Neural cell (in vitro differentiated cells): ENCODE measurements around the gene NPPA. TPM values are rescaled to one million over a fixed set of nuclear protein-coding genes. Genes with fewer than 3 reads are reported as not detected.

Experiments
- H2AFZ ChIP-seq: fragments of 200-600, 300-800 bp; sonication (generic), shearing (Covaris generic); 2 replicates; pipeline ENCODE4 v1.6.0; 2014; ENCODE audit warnings: low read depth, mild to moderate bottlenecking, antibody characterized with exemption, low read length, moderate library complexity
- H3F3A ChIP-seq: fragments of 200-600 bp; shearing (Covaris generic); 2 replicates; pipeline ENCODE4 v1.6.1; 2016; ENCODE audit warnings: mild to moderate bottlenecking, moderate library complexity, mixed read lengths, antibody characterized with exemption, low read length; ENCODE audit not compliant: insufficient read depth, poor library complexity, severe bottlenecking
- H3K27ac ChIP-seq: fragments of 200-600, 300-800 bp; sonication (generic), shearing (Covaris generic); 2 replicates; pipeline ENCODE4 v1.5.1; 2014; ENCODE audit warnings: mild to moderate bottlenecking, low read length, moderate library complexity
- H3K27me3 ChIP-seq: fragments of 300-800, 200-600 bp; sonication (generic), shearing (Covaris generic); 2 replicates; pipeline ENCODE4 v1.6.0; 2014; ENCODE audit warnings: mild to moderate bottlenecking, low read depth, low read length, moderate library complexity; ENCODE audit not compliant: insufficient read depth
- H3K36me3 ChIP-seq: fragments of 300-800, 200-600 bp; sonication (generic), shearing (Covaris generic); 2 replicates; pipeline ENCODE4 v1.5.1; 2014; ENCODE audit warnings: mild to moderate bottlenecking, antibody characterized with exemption, low read length, moderate library complexity; ENCODE audit not compliant: insufficient read depth
- H3K4me2 ChIP-seq: fragments of 300-800, 200-600 bp; sonication (generic), shearing (Covaris generic); 2 replicates; pipeline ENCODE4 v1.6.0; 2014; ENCODE audit warnings: mild to moderate bottlenecking, low read length
- H3K4me3 ChIP-seq: fragments of 300-800, 200-600 bp; sonication (generic), shearing (Covaris generic); 2 replicates; pipeline ENCODE4 v1.5.1; 2014; ENCODE audit warnings: mild to moderate bottlenecking, low read length, moderate library complexity
- H3K79me2 ChIP-seq: fragments of 200-600 bp; shearing (Covaris generic); replicated peaks from 2 replicates; pipeline ENCODE4 v1.6.0; 2014; ENCODE audit warnings: mild to moderate bottlenecking, low read length, moderate library complexity; ENCODE audit not compliant: insufficient read depth
- H3K9ac ChIP-seq: fragments of 300-800, 200-600 bp; sonication (generic), shearing (Covaris generic); 2 replicates; pipeline ENCODE4 v1.6.1; 2016; ENCODE audit warnings: mild to moderate bottlenecking, low read length, mixed read lengths
- H3K9me2 ChIP-seq: fragments of 200-600 bp; shearing (Covaris generic); 2 replicates; pipeline ENCODE4 v1.6.1; 2016; ENCODE audit warnings: mild to moderate bottlenecking, low read length, mixed read lengths; ENCODE audit not compliant: insufficient read depth
- H3K9me3 ChIP-seq: fragments of 200-600, 300-800 bp; sonication (generic), shearing (Covaris generic); 2 replicates; pipeline ENCODE4 v1.6.1; 2016; ENCODE audit warnings: mild to moderate bottlenecking, mixed run types, low read length, moderate library complexity, mixed read lengths
- H4K20me1 ChIP-seq: fragments of 200-600 bp; shearing (Covaris generic); 2 replicates; pipeline ENCODE4 v1.6.1; 2016; ENCODE audit warnings: mild to moderate bottlenecking, mixed run types; ENCODE audit not compliant: insufficient read depth
- EP300 ChIP-seq: fragments of 450-650 bp; conservative IDR thresholded peaks from 2 replicates; pipeline ENCODE4 v1.6.1; 2014; ENCODE audit warnings: antibody characterized with exemption, mild to moderate bottlenecking, moderate library complexity; ENCODE audit not compliant: poor library complexity, severe bottlenecking
- EZH2 ChIP-seq: fragments of 200-600, 300-800 bp; shearing (Covaris generic), sonication (generic); IDR thresholded peaks from 2 replicates; pipeline ENCODE4 v1.6.1; 2014; ENCODE audit warnings: antibody characterized with exemption, low read length, borderline replicate concordance, mild to moderate bottlenecking; ENCODE audit not compliant: insufficient read depth, poor library complexity, severe bottlenecking
- MXI1 ChIP-seq: fragments of 450-650 bp; conservative IDR thresholded peaks from 2 replicates; pipeline ENCODE4 v1.6.1; 2014; ENCODE audit warnings: antibody characterized with exemption, mild to moderate bottlenecking; ENCODE audit not compliant: poor library complexity, severe bottlenecking
- POLR2AphosphoS5 ChIP-seq: IDR thresholded peaks from 2 replicates; pipeline ENCODE4 v1.6.1; 2012
- RAD21 ChIP-seq: fragments of 450-650 bp; conservative IDR thresholded peaks from 2 replicates; pipeline ENCODE4 v1.6.1; 2014; ENCODE audit warnings: antibody characterized with exemption, mild to moderate bottlenecking, moderate library complexity
- SMC3 ChIP-seq: fragments of 450-650 bp; conservative IDR thresholded peaks from 2 replicates; pipeline ENCODE4 v1.6.1; 2014; ENCODE audit warnings: antibody characterized with exemption, mild to moderate bottlenecking, moderate library complexity; ENCODE audit not compliant: poor library complexity
- TAF1 ChIP-seq: IDR thresholded peaks from 2 replicates; pipeline ENCODE4 v1.6.1; 2012; ENCODE audit warnings: low read depth
- polyA plus RNA-seq: library from polyadenylated mRNA; depleted of rRNA; stranded (reverse); fragments of >200 nt; gene quantifications from 2 replicates; pipeline ENCODE4 v1.2.3, GENCODE V29; 2014
- small RNA-seq, 3 experiments: library from RNA; depleted of rRNA; stranded (forward); fragments of <200 nt; gene quantifications; one replicate each; pipeline ENCODE3, GENCODE V24; 2012

NPPA gene
- polyA plus RNA-seq, 1 donor from 2014 or later, result not detected

- TF ChIP-seq TAF1 (no peak), EZH2 (no peak), MXI1 (no peak), POLR2AphosphoS5 (no peak), EP300 (no peak), SMC3 (no peak)
- Histone ChIP-seq H3K9me3 (no peaks in the 10 kb centered on the region), H3K9ac (no peak overlapping the region), H3F3A (no peaks in the 10 kb centered on the region), H3K27ac (no peak overlapping the region), H3K36me3 (no peaks in the 10 kb centered on the region), H3K4me3 (no peak overlapping the region), H3K9me2 (no peaks in the 10 kb centered on the region), H2AFZ (no peak overlapping the region), H3K79me2 (no peaks in the 10 kb centered on the region), H3K27me3 (no peaks in the 10 kb centered on the region), H4K20me1 (no peaks in the 10 kb centered on the region), H3K4me2 (no peak overlapping the region)
Observed at GRCh38 chr1:11797525-11798216, 49.9 kb downstream of the NPPA start.

DNA sequence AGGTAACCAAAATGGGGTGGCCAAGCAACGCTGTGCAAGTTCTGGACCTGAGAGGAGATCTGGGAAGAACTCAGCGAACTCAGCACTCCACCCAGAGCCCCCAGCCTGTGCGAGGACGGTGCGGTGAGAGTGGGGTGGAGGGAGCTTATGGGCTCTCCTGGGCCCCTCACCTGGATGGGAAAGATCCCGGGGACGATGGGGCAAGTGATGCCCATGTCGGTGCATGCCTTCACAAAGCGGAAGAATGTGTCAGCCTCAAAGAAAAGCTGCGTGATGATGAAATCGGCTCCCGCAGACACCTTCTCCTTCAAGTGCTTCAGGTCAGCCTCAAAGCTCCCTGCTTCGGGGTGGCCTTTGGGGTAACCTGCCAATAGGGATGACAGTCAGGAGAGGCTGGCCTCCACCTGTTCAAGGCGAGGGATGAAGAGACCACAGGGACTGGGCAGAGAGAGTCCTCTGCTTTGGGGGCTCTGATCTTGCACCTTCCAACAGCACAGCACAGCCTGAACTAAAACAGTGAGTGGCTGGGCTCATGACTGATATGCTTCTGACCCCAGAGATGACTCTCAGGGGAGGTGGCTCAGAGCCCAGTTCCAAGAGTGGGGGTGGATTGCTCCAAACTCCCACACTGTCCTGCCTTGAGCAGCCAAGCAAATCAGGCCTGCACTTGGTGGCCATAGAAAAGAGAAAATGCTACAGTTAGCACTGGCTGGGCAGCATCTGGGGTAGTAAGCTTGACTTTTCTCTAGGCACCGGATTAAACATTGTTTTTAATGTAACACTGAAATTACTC, 51.4 kb downstream of the NPPA start:
- Histone ChIP-seq H3K27ac (no peak overlapping the region), H3K27me3 (no peaks in the 10 kb centered on the region), H3K9me2 (no peaks in the 10 kb centered on the region), H3K9me3 (no peaks in the 10 kb centered on the region), H3F3A (no peaks in the 10 kb centered on the region), H3K4me3 (no peak overlapping the region), H3K4me2 (no peak overlapping the region), H3K79me2 (no peaks in the 10 kb centered on the region), H4K20me1 (no peaks in the 10 kb centered on the region), H3K9ac (no peak overlapping the region), H3K36me3 (no peaks in the 10 kb centered on the region), H2AFZ (no peak overlapping the region)
- TF ChIP-seq MXI1 (no peak), RAD21 (no peak)

Small RNA genes within 50 kb of the gene (small RNA-seq; reads per million reads assigned to genes)
- 0 reads per million in 3 experiments for gene RF02156
- gene RF02157, result 0 reads per million in 3 experiments
- gene RF02158, result 0 reads per million in 3 experiments

Other genes with a start within 250 kb of the NPPA start
- 16.6 and 24.7 TPM in 2 replicates for gene FBXO2, start 193.4 kb downstream of the NPPA start, polyA plus RNA-seq
- 119 and 126 TPM in 2 replicates for gene FBXO44, start 192.9 kb downstream of the NPPA start, polyA plus RNA-seq
- gene FBXO6, start 183.6 kb downstream of the NPPA start, polyA plus RNA-seq, result 0.68 and 2.3 TPM in 2 replicates
- 182 and 203 TPM in 2 replicates for gene MAD2L2, start 166.6 kb downstream of the NPPA start, polyA plus RNA-seq
- gene DRAXIN, start 156.1 kb downstream of the NPPA start, polyA plus RNA-seq, result 33.5 and 35.5 TPM in 2 replicates
- 4.4 and 5.7 TPM in 2 replicates for gene AGTRAP, start 111.6 kb downstream of the NPPA start, polyA plus RNA-seq
- gene C1orf167, start 85.6 kb downstream of the NPPA start, polyA plus RNA-seq, result not detected in 2 replicates
- 21.2 and 25.8 TPM in 2 replicates for gene MTHFR, start 41.8 kb downstream of the NPPA start, polyA plus RNA-seq
- 12.5 and 15.6 TPM in 2 replicates for gene CLCN6, start 41.6 kb downstream of the NPPA start, polyA plus RNA-seq
- not detected in 2 replicates for gene NPPB, start 11.2 kb upstream of the NPPA start, polyA plus RNA-seq
- 24.9 and 34.5 TPM in 2 replicates for gene KIAA2013, start 78.6 kb upstream of the NPPA start, polyA plus RNA-seq
- 2.1 and 6.9 TPM in 2 replicates for gene PLOD1, start 86.9 kb upstream of the NPPA start, polyA plus RNA-seq
- 60.6 and 64.9 TPM in 2 replicates for gene MFN2, start 132.7 kb upstream of the NPPA start, polyA plus RNA-seq
- gene MIIP, start 171.7 kb upstream of the NPPA start, polyA plus RNA-seq, result 149 and 178 TPM in 2 replicates
- gene TNFRSF8, start 215.5 kb upstream of the NPPA start, polyA plus RNA-seq, result not detected in 2 replicates